ENCODE results near the gene GNB5.
A peak's percentile ranks its signal among the peaks of the same experiment; 100 is the strongest.

Gene GNB5

DNA sequence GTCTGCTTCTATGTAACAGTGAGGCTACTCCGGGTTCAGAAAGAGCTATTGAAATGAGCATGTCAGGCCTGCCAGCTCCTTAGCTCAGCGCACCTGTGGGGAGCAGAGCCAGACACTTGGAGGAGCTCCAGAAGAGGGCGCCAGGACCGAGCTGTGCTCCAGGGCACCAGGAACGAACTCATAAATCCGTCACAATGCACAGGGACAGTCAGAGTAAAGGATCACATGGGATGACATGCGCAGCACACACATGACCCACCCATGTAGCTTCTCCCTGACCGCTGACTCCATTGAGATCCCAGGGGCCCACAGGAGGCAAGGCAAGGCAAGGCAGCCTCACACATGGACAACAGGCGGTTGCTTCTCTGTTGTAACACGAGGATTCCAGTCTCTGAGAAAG lies 26.0 kb upstream of the GNB5 start:
- DNase-seq (ENCODE audit: low read depth in 1 of 2, low spot score in 1 of 2): peak in 1 of 2 experiments; percentile 5

DNA sequence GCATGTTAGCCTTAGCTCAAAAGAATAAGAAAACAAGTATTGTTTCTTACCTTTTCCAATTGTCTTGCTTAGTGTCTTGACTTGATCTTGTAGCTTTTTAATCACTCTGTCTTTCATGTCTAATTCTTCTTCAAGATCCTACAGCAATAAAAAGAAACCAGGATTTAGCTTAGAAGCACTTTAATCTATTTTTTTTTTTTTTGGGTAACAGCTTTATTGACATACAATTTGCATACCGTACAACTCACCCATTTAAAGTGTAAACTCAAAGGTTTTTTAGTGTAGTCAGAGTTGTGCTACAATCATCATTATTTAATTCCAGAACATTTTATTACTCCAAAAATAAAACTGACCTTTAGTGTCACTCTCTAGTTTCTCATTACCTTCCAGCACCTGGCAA lies 23.4 kb upstream of the GNB5 start:
- TF ChIP-seq, protein P1, sequence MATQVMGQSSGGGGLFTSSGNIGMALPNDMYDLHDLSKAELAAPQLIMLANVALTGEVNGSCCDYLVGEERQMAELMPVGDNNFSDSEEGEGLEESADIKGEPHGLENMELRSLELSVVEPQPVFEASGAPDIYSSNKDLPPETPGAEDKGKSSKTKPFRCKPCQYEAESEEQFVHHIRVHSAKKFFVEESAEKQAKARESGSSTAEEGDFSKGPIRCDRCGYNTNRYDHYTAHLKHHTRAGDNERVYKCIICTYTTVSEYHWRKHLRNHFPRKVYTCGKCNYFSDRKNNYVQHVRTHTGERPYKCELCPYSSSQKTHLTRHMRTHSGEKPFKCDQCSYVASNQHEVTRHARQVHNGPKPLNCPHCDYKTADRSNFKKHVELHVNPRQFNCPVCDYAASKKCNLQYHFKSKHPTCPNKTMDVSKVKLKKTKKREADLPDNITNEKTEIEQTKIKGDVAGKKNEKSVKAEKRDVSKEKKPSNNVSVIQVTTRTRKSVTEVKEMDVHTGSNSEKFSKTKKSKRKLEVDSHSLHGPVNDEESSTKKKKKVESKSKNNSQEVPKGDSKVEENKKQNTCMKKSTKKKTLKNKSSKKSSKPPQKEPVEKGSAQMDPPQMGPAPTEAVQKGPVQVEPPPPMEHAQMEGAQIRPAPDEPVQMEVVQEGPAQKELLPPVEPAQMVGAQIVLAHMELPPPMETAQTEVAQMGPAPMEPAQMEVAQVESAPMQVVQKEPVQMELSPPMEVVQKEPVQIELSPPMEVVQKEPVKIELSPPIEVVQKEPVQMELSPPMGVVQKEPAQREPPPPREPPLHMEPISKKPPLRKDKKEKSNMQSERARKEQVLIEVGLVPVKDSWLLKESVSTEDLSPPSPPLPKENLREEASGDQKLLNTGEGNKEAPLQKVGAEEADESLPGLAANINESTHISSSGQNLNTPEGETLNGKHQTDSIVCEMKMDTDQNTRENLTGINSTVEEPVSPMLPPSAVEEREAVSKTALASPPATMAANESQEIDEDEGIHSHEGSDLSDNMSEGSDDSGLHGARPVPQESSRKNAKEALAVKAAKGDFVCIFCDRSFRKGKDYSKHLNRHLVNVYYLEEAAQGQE (IDR thresholded peaks at IDR 0.05; ENCODE audit: insufficient replicate concordance, low read depth): no peak
- TF ChIP-seq, protein P2, sequence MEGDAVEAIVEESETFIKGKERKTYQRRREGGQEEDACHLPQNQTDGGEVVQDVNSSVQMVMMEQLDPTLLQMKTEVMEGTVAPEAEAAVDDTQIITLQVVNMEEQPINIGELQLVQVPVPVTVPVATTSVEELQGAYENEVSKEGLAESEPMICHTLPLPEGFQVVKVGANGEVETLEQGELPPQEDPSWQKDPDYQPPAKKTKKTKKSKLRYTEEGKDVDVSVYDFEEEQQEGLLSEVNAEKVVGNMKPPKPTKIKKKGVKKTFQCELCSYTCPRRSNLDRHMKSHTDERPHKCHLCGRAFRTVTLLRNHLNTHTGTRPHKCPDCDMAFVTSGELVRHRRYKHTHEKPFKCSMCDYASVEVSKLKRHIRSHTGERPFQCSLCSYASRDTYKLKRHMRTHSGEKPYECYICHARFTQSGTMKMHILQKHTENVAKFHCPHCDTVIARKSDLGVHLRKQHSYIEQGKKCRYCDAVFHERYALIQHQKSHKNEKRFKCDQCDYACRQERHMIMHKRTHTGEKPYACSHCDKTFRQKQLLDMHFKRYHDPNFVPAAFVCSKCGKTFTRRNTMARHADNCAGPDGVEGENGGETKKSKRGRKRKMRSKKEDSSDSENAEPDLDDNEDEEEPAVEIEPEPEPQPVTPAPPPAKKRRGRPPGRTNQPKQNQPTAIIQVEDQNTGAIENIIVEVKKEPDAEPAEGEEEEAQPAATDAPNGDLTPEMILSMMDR (IDR thresholded peaks at IDR 0.05; ENCODE audit: insufficient read depth, low read length): no peak
- no peak for TF ChIP-seq GABPA (IDR thresholded peaks at IDR 0.05; ENCODE audit: low read depth)
- no peak for TF ChIP-seq POLR2AphosphoS5 (IDR thresholded peaks at IDR 0.05; ENCODE audit: low read depth)
- TF ChIP-seq SPI1 (IDR thresholded peaks at IDR 0.05; ENCODE audit: borderline replicate concordance, low read depth): no peak
- DNase-seq (ENCODE audit: low read depth in 1 of 2, low spot score in 1 of 2): no peak
- Histone ChIP-seq H3K27ac (replicated peaks) (no peak overlapping the region), H3K27me3 (ENCODE audit: insufficient read depth, poor library complexity, severe bottlenecking) (no peaks in the 10 kb centered on the region), H3K4me3 (replicated peaks; ENCODE audit: insufficient read depth, low read length) (no peak overlapping the region)

More for the DNA sequence above, 26.0 kb upstream of the GNB5 start:
- Histone ChIP-seq H3K4me3 (replicated peaks; ENCODE audit: insufficient read depth, low read length) (no peak overlapping the region), H3K27me3 (ENCODE audit: insufficient read depth, poor library complexity, severe bottlenecking) (no peaks in the 10 kb centered on the region), H3K27ac (replicated peaks) (no peak overlapping the region)
- TF ChIP-seq, protein P2 (IDR thresholded peaks at IDR 0.05; ENCODE audit: insufficient read depth, low read length): peak; percentile 3
- no peak for TF ChIP-seq GABPA (IDR thresholded peaks at IDR 0.05; ENCODE audit: low read depth)
- TF ChIP-seq, protein P1 (IDR thresholded peaks at IDR 0.05; ENCODE audit: insufficient replicate concordance, low read depth): no peak
- no peak for TF ChIP-seq SPI1 (IDR thresholded peaks at IDR 0.05; ENCODE audit: borderline replicate concordance, low read depth)

DNA sequence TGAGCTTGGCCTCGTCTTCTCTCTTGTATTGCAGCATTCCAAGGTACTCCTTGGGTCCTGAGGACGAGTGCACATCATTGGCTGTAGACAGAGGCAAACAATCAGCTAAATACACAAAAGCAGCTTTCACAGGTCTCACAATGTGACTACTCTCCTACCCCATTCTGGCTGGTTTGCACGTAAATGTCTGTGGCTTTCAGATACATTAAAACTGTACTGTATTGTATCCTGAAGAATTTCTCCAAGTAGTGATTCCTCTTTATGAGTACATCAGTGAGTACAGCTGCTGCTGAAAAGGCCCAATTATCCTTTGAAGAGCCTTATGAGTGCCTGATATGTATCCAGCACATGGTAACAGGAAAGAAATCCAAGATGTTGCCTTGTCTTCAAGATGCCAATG lies 22.0 kb upstream of the GNB5 start:
- TF ChIP-seq, protein P2 (IDR thresholded peaks at IDR 0.05; ENCODE audit: insufficient read depth, low read length): no peak
- TF ChIP-seq, protein P1 (IDR thresholded peaks at IDR 0.05; ENCODE audit: insufficient replicate concordance, low read depth): no peak
- TF ChIP-seq GABPA (IDR thresholded peaks at IDR 0.05; ENCODE audit: low read depth) (no peak), POLR2AphosphoS5 (IDR thresholded peaks at IDR 0.05; ENCODE audit: low read depth) (no peak), SPI1 (IDR thresholded peaks at IDR 0.05; ENCODE audit: borderline replicate concordance, low read depth) (no peak)
- Histone ChIP-seq H3K27me3 (ENCODE audit: insufficient read depth, poor library complexity, severe bottlenecking) (no peaks in the 10 kb centered on the region), H3K27ac (replicated peaks) (no peak overlapping the region), H3K4me3 (replicated peaks; ENCODE audit: insufficient read depth, low read length) (no peak overlapping the region)
- DNase-seq (ENCODE audit: low read depth in 1 of 2, low spot score in 1 of 2): no peak

All from HL-60 (cell line).